Measurements from ENCODE around the gene SYTL3.

DNA sequence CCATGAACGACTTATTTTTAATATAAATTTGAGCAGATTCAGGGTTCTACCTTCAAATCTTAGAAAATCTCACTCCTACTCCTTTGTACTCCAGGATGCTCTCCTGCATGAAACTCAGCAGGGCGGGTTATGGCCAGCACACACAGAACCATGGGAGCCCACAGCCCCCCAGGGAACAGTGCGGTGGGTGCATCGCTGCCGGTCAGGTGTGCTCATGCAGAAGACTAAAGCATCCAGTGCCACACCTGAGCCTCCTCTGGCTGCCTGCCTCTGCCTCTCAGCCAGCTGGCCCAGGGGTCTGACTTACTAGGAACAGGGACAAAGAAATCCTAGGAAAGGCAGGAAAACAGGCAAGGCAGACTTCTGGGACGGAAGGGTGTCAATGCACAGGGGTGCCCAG, 137.5 kb downstream of the SYTL3 start:
- TF ChIP-seq JUND (IDR thresholded peaks at IDR 0.05) (no peak), TAF1 (IDR thresholded peaks at IDR 0.05; ENCODE audit: borderline replicate concordance, low read depth, low read length) (no peak), EZH2phosphoT487 (IDR thresholded peaks at IDR 0.05; ENCODE audit: borderline replicate concordance, low read depth) (no peak), EP300 (IDR thresholded peaks at IDR 0.05; ENCODE audit: borderline replicate concordance in 1 of 2, low read depth in 1 of 2, low read length in 1 of 2) (no peak), NFIC (IDR thresholded peaks at IDR 0.05; ENCODE audit: borderline replicate concordance) (no peak), RAD21 (IDR thresholded peaks at IDR 0.05; ENCODE audit: low read length) (no peak), TCF12 (IDR thresholded peaks at IDR 0.05) (no peak), RXRA (IDR thresholded peaks at IDR 0.05; ENCODE audit: borderline replicate concordance, low read depth) (no peak)
- TF ChIP-seq, protein P1, sequence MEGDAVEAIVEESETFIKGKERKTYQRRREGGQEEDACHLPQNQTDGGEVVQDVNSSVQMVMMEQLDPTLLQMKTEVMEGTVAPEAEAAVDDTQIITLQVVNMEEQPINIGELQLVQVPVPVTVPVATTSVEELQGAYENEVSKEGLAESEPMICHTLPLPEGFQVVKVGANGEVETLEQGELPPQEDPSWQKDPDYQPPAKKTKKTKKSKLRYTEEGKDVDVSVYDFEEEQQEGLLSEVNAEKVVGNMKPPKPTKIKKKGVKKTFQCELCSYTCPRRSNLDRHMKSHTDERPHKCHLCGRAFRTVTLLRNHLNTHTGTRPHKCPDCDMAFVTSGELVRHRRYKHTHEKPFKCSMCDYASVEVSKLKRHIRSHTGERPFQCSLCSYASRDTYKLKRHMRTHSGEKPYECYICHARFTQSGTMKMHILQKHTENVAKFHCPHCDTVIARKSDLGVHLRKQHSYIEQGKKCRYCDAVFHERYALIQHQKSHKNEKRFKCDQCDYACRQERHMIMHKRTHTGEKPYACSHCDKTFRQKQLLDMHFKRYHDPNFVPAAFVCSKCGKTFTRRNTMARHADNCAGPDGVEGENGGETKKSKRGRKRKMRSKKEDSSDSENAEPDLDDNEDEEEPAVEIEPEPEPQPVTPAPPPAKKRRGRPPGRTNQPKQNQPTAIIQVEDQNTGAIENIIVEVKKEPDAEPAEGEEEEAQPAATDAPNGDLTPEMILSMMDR (IDR thresholded peaks at IDR 0.05): no peak
